Effector memory CD4-positive, alpha-beta T cell (primary cell): Measurements from ENCODE around the gene MDGA2.

Experiments
- DNase-seq, 3 donors: peaks; one replicate each; pipeline ENCODE4 v3.0.0-alpha.2; 2020
- H3K27ac ChIP-seq: 2 replicates; pipeline ENCODE4 v1.7.0; 2013; ENCODE audit warnings: mild to moderate bottlenecking, low read length, moderate library complexity; ENCODE audit not compliant: insufficient read depth, poor library complexity, severe bottlenecking
- H3K27me3 ChIP-seq: replicated peaks from 2 replicates; pipeline ENCODE4 v1.7.0; 2013; ENCODE audit warnings: mild to moderate bottlenecking, low read length; ENCODE audit not compliant: insufficient read depth, control insufficient read depth, poor library complexity, severe bottlenecking
- H3K36me3 ChIP-seq: 2 replicates; pipeline ENCODE4 v1.7.0; 2013; ENCODE audit warnings: mild to moderate bottlenecking, low read length, moderate library complexity; ENCODE audit not compliant: control insufficient read depth, insufficient read depth
- H3K4me1 ChIP-seq: 2 replicates; pipeline ENCODE4 v1.7.0; 2013; ENCODE audit warnings: low read length, mild to moderate bottlenecking; ENCODE audit not compliant: control insufficient read depth, insufficient read depth, poor library complexity, severe bottlenecking
- H3K4me3 ChIP-seq: 2 replicates; pipeline ENCODE4 v1.7.0; 2013; ENCODE audit warnings: low read length, low read depth, mild to moderate bottlenecking; ENCODE audit not compliant: insufficient read depth, poor library complexity, severe bottlenecking
- H3K9me3 ChIP-seq: 2 replicates; pipeline ENCODE4 v1.7.0; 2013; ENCODE audit warnings: mild to moderate bottlenecking, low read length, moderate library complexity; ENCODE audit not compliant: control insufficient read depth

Gene MDGA2

GRCh38 chr14:47057364-47057763 lies 618.0 kb downstream of the MDGA2 start:
- H3K27ac ChIP-seq: no peak overlapping the region

GRCh38 chr14:47044841-47045240 lies 630.6 kb downstream of the MDGA2 start:
- H3K27me3 ChIP-seq: no peaks in the 10 kb centered on the region
- H3K9me3 ChIP-seq: no peaks in the 10 kb centered on the region
- no peaks in the 10 kb centered on the region for H3K4me1 ChIP-seq
- no peak for DNase-seq
- H3K36me3 ChIP-seq: no peaks in the 10 kb centered on the region
- no peak overlapping the region for H3K4me3 ChIP-seq
- no peak overlapping the region for H3K27ac ChIP-seq

More at GRCh38 chr14:47057364-47057763, 618.0 kb downstream of the MDGA2 start:
- no peaks in the 10 kb centered on the region for H3K27me3 ChIP-seq
- no peak overlapping the region for H3K4me3 ChIP-seq
- no peak for DNase-seq
- no peaks in the 10 kb centered on the region for H3K9me3 ChIP-seq
- no peaks in the 10 kb centered on the region for H3K36me3 ChIP-seq
- no peaks in the 10 kb centered on the region for H3K4me1 ChIP-seq

GRCh38 chr14:47040550-47040949 lies 634.9 kb downstream of the MDGA2 start:
- no peaks in the 10 kb centered on the region for H3K9me3 ChIP-seq
- no peak overlapping the region for H3K27ac ChIP-seq
- H3K36me3 ChIP-seq: no peaks in the 10 kb centered on the region
- H3K4me3 ChIP-seq: no peak overlapping the region
- no peaks in the 10 kb centered on the region for H3K27me3 ChIP-seq
- H3K4me1 ChIP-seq: no peaks in the 10 kb centered on the region
- no peak for DNase-seq

GRCh38 chr14:47039336-47039735 lies 636.1 kb downstream of the MDGA2 start:
- no peaks in the 10 kb centered on the region for H3K9me3 ChIP-seq
- H3K4me3 ChIP-seq: no peak overlapping the region
- no peaks in the 10 kb centered on the region for H3K36me3 ChIP-seq
- DNase-seq: no peak
- H3K27ac ChIP-seq: no peak overlapping the region
- no peaks in the 10 kb centered on the region for H3K4me1 ChIP-seq
- no peaks in the 10 kb centered on the region for H3K27me3 ChIP-seq

- Histone ChIP-seq H3K36me3 (no peaks in the 10 kb centered on the region), H3K4me1 (no peaks in the 10 kb centered on the region), H3K9me3 (no peaks in the 10 kb centered on the region), H3K4me3 (no peak overlapping the region), H3K27ac (no peak overlapping the region), H3K27me3 (no peaks in the 10 kb centered on the region)
- DNase-seq: no peak
These were observed 652.7 kb downstream of the MDGA2 start for GRCh38 chr14:47022721-47023120.

- Histone ChIP-seq H3K27ac (no peak overlapping the region), H3K36me3 (no peaks in the 10 kb centered on the region), H3K4me3 (no peak overlapping the region), H3K4me1 (no peaks in the 10 kb centered on the region), H3K9me3 (no peaks in the 10 kb centered on the region), H3K27me3 (no peaks in the 10 kb centered on the region)
- no peak for DNase-seq
These were observed 654.9 kb downstream of the MDGA2 start for GRCh38 chr14:47020500-47020899.

GRCh38 chr14:47012533-47013280 lies 662.7 kb downstream of the MDGA2 start:
- H3K27me3 ChIP-seq: no peaks in the 10 kb centered on the region
- no peaks in the 10 kb centered on the region for H3K9me3 ChIP-seq
- no peaks in the 10 kb centered on the region for H3K4me1 ChIP-seq
- H3K27ac ChIP-seq: no peak overlapping the region
- H3K36me3 ChIP-seq: no peaks in the 10 kb centered on the region
- H3K4me3 ChIP-seq: no peak overlapping the region
- no peak for DNase-seq

GRCh38 chr14:47009615-47010014 lies 665.8 kb downstream of the MDGA2 start:
- Histone ChIP-seq H3K4me1 (no peaks in the 10 kb centered on the region), H3K36me3 (no peaks in the 10 kb centered on the region), H3K27ac (no peak overlapping the region), H3K4me3 (no peak overlapping the region), H3K9me3 (no peaks in the 10 kb centered on the region), H3K27me3 (no peaks in the 10 kb centered on the region)
- no peak for DNase-seq

GRCh38 chr14:47008732-47009131 lies 666.7 kb downstream of the MDGA2 start:
- Histone ChIP-seq H3K9me3 (no peaks in the 10 kb centered on the region), H3K4me1 (no peaks in the 10 kb centered on the region), H3K36me3 (no peaks in the 10 kb centered on the region), H3K27me3 (no peaks in the 10 kb centered on the region), H3K4me3 (no peak overlapping the region), H3K27ac (no peak overlapping the region)
- no peak for DNase-seq

GRCh38 chr14:46999661-47000060 lies 675.7 kb downstream of the MDGA2 start:
- H3K27ac ChIP-seq: no peak overlapping the region
- no peaks in the 10 kb centered on the region for H3K9me3 ChIP-seq
- H3K36me3 ChIP-seq: no peaks in the 10 kb centered on the region
- no peak overlapping the region for H3K4me3 ChIP-seq
- no peaks in the 10 kb centered on the region for H3K4me1 ChIP-seq
- no peaks in the 10 kb centered on the region for H3K27me3 ChIP-seq
- no peak for DNase-seq
